ENCODE measurements around the gene ARHGAP6.

The ARHGAP6 gene

DNA sequence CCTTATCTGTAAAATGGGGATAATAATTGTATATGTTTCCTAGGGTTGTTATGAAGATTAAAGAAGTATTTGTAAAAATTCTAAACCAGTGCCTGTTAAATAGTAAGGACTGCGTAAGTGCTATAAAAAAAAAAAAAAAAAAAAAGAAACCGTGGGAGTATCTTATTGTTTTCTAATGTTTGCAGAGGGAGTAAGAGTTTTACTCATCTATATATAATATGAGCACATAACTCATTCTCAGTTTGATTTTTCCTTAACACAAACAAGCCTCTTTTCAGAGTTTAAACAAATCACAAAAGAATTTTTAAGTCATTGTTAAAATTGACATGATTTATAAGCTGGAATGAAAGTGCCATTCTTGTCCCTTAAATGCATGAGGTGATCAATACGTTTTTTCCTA, 267.6 kb downstream of the ARHGAP6 start:
- Histone ChIP-seq H3K4me3 (ENCODE audit: low read depth, low read length) (no peak overlapping the region), H3K9me3 (ENCODE audit: control insufficient read depth, insufficient read depth, low read depth, low read length) (no peaks in the 10 kb centered on the region), H3K36me3 (ENCODE audit: control insufficient read depth, insufficient read depth, low read length) (no peaks in the 10 kb centered on the region), H3K9ac (ENCODE audit: low read length) (no peak overlapping the region), H3K27ac (ENCODE audit: low read depth, low read length) (no peak overlapping the region), H3K4me1 (ENCODE audit: control insufficient read depth, insufficient read depth, low read length) (no peaks in the 10 kb centered on the region), H3K27me3 (ENCODE audit: control insufficient read depth, insufficient read depth, low read length) (no peaks in the 10 kb centered on the region; the same call in 1 of the 2 replicates)

DNA sequence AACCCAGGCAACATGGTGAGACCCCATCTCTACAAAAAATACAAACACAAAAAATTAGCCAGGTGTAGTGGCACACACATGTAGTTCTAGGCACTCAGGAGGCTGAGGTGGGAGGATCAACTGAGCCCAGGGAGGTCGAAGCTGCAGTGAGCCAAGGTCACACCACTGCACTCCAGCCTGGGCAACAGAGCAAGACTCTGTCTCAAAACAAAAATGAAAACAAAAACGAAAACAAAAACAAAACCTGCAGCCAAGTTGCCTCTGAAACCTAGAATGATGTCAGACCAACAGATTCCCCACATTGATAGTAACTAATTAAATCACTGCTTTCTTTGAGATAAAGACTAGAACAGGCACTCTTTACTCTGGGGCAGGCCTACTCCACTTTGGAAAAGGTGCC, 268.0 kb downstream of the ARHGAP6 start:
- no peak overlapping the region for H3K27ac ChIP-seq (ENCODE audit: low read depth, low read length)
- H3K9me3 ChIP-seq (ENCODE audit: control insufficient read depth, insufficient read depth, low read depth, low read length) = no peaks in the 10 kb centered on the region
- H3K36me3 ChIP-seq (ENCODE audit: control insufficient read depth, insufficient read depth, low read length) = no peaks in the 10 kb centered on the region
- H3K4me3 ChIP-seq (ENCODE audit: low read depth, low read length) = no peak overlapping the region
- no peaks in the 10 kb centered on the region for H3K4me1 ChIP-seq (ENCODE audit: control insufficient read depth, insufficient read depth, low read length)
- H3K27me3 ChIP-seq (ENCODE audit: control insufficient read depth, insufficient read depth, low read length) = no peaks in the 10 kb centered on the region; the same call in 1 of the 2 replicates
- H3K9ac ChIP-seq (ENCODE audit: low read length) = no peak overlapping the region

DNA sequence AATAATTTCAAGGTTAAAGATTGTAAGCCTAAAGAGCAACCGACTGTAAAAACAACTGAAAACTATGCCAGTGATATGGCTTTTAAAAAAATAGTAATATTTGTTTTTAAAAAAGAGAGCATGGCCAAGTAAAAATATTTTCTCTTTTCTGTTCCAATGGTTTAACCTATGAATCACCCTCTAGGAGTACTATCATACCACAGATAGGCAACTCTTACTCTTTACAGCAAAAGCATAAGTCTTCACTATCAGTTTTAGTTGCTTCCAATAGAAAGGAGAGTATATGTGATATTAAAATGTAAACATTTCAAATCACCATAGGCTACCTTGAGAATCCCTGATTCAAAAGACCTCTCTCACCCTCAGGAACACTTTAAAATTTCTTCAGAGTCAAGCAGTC, 269.9 kb downstream of the ARHGAP6 start:
- H3K9me3 ChIP-seq (ENCODE audit: control insufficient read depth, insufficient read depth, low read depth, low read length) = no peaks in the 10 kb centered on the region
- H3K36me3 ChIP-seq (ENCODE audit: control insufficient read depth, insufficient read depth, low read length) = no peaks in the 10 kb centered on the region
- H3K27me3 ChIP-seq (ENCODE audit: control insufficient read depth, insufficient read depth, low read length) = no peaks in the 10 kb centered on the region; the same call in 1 of the 2 replicates
- H3K9ac ChIP-seq (ENCODE audit: low read length) = no peak overlapping the region
- no peak overlapping the region for H3K27ac ChIP-seq (ENCODE audit: low read depth, low read length)
- no peak overlapping the region for H3K4me3 ChIP-seq (ENCODE audit: low read depth, low read length)
- H3K4me1 ChIP-seq (ENCODE audit: control insufficient read depth, insufficient read depth, low read length) = no peaks in the 10 kb centered on the region

DNA sequence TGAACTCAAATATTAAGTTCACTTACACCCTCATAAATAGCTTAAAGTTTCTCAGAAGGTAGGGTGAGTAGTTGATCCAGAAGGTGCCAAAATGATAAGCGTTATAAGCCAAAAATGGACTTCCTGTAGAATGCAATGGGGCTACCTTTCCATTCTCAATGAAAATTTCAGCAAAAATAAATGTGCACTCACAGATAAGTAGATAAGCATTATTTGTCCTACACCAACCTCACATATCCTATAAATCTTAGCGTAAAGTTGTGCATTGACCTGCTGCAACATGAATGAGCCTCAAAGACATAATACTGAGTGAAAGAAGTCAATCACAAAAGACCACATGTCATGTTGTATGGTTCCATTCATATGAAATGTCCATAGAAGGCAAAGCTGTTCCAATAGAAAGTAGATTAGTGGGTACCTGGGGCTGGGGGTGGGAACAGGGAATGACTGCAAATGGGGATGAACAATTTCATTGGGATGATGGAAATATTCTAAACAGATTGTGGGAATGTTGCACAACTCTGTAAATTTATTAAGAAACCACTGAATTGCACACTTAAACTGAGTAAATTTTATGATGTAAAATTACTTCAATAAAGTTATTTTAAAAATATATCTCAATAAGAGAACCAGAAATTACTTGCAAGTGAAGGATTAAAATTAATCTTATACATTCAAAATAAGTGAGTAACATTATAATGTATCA, 271.6 kb downstream of the ARHGAP6 start:
- no peaks in the 10 kb centered on the region for H3K36me3 ChIP-seq (ENCODE audit: control insufficient read depth, insufficient read depth, low read length)
- H3K9ac ChIP-seq (ENCODE audit: low read length) = no peak overlapping the region
- no peak overlapping the region for H3K27ac ChIP-seq (ENCODE audit: low read depth, low read length)
- no peaks in the 10 kb centered on the region; the same call in 1 of the 2 replicates for H3K27me3 ChIP-seq (ENCODE audit: control insufficient read depth, insufficient read depth, low read length)
- H3K9me3 ChIP-seq (ENCODE audit: control insufficient read depth, insufficient read depth, low read depth, low read length) = no peaks in the 10 kb centered on the region
- no peak overlapping the region for H3K4me3 ChIP-seq (ENCODE audit: low read depth, low read length)
- no peaks in the 10 kb centered on the region for H3K4me1 ChIP-seq (ENCODE audit: control insufficient read depth, insufficient read depth, low read length)

DNA sequence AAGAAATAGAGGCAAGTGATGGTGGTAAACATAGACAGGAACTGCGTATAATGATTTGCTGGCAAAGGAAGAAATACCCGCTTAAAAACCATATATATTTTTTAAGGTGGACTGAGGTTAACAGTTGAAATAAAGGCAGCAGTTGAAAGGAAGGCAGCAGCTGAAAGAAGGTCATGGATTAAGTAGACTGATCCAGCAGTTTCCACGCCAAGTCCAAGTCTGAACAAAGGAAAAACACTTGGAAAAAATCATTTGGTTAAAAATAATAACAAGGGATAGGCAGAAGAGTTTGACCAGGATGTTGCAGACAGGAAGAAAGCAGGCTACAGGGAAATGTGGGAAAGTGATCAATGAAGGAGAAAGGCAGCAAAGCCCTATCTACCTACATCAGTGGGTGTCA, 278.9 kb downstream of the ARHGAP6 start:
- no peaks in the 10 kb centered on the region for H3K4me1 ChIP-seq (ENCODE audit: control insufficient read depth, insufficient read depth, low read length)
- no peak overlapping the region for H3K27ac ChIP-seq (ENCODE audit: low read depth, low read length)
- no peak overlapping the region for H3K4me3 ChIP-seq (ENCODE audit: low read depth, low read length)
- no peaks in the 10 kb centered on the region; the same call in 1 of the 2 replicates for H3K27me3 ChIP-seq (ENCODE audit: control insufficient read depth, insufficient read depth, low read length)
- H3K36me3 ChIP-seq (ENCODE audit: control insufficient read depth, insufficient read depth, low read length) = no peaks in the 10 kb centered on the region
- no peak overlapping the region for H3K9ac ChIP-seq (ENCODE audit: low read length)
- no peaks in the 10 kb centered on the region for H3K9me3 ChIP-seq (ENCODE audit: control insufficient read depth, insufficient read depth, low read depth, low read length)

- no peaks in the 10 kb centered on the region; the same call in 1 of the 2 replicates for H3K27me3 ChIP-seq (ENCODE audit: control insufficient read depth, insufficient read depth, low read length)
- H3K4me1 ChIP-seq (ENCODE audit: control insufficient read depth, insufficient read depth, low read length) = no peaks in the 10 kb centered on the region
- H3K27ac ChIP-seq (ENCODE audit: low read depth, low read length) = no peak overlapping the region
- H3K9me3 ChIP-seq (ENCODE audit: control insufficient read depth, insufficient read depth, low read depth, low read length) = no peaks in the 10 kb centered on the region
- no peaks in the 10 kb centered on the region for H3K36me3 ChIP-seq (ENCODE audit: control insufficient read depth, insufficient read depth, low read length)
- H3K4me3 ChIP-seq (ENCODE audit: low read depth, low read length) = no peak overlapping the region
- H3K9ac ChIP-seq (ENCODE audit: low read length) = no peak overlapping the region
Observed at GRCh38 chrX:11386001-11386523, 279.7 kb downstream of the ARHGAP6 start.

DNA sequence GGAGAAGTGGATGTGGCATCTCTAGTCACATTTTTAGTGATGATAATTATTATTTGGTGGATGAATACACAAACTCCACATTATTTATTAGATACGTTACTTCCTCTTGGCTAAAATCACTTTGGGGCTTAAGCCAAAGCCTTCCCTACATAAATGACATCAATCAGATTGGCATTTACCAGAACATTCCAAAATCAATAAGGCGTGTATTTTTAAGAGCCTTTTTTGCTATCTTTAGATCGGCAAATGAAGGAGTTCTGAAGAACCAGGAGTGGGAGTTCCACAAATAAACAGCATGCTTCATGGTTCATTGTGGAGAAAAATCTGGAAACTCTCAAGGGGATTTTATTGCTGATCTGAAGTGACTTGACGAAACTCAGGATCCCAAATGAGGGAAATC, 282.8 kb downstream of the ARHGAP6 start:
- H3K4me3 ChIP-seq (ENCODE audit: low read depth, low read length) = no peak overlapping the region
- no peaks in the 10 kb centered on the region for H3K36me3 ChIP-seq (ENCODE audit: control insufficient read depth, insufficient read depth, low read length)
- no peaks in the 10 kb centered on the region; the same call in 1 of the 2 replicates for H3K27me3 ChIP-seq (ENCODE audit: control insufficient read depth, insufficient read depth, low read length)
- H3K9me3 ChIP-seq (ENCODE audit: control insufficient read depth, insufficient read depth, low read depth, low read length) = no peaks in the 10 kb centered on the region
- no peak overlapping the region for H3K9ac ChIP-seq (ENCODE audit: low read length)
- no peaks in the 10 kb centered on the region for H3K4me1 ChIP-seq (ENCODE audit: control insufficient read depth, insufficient read depth, low read length)
- H3K27ac ChIP-seq (ENCODE audit: low read depth, low read length) = no peak overlapping the region

DNA sequence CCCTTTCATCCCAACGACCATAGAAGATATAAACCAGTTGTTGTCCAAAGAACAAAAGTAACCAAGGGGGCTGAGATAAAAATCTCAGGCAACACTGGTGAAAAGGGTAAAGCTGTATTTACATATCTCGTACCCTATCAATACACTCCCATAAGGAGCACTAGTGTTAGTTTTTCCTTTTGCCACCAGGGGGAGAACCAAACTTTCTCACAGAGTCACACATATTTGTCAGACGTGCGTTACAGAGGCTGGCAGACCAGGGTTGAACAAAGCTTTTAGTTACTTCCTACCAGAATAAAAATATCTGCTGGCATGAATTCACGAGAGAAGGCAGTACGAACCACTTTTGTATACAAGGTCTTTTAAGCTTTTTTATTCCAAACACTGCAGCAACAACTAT, 284.3 kb downstream of the ARHGAP6 start:
- Histone ChIP-seq H3K9me3 (ENCODE audit: control insufficient read depth, insufficient read depth, low read depth, low read length) (no peaks in the 10 kb centered on the region), H3K9ac (ENCODE audit: low read length) (no peak overlapping the region), H3K27ac (ENCODE audit: low read depth, low read length) (no peak overlapping the region), H3K36me3 (ENCODE audit: control insufficient read depth, insufficient read depth, low read length) (no peaks in the 10 kb centered on the region), H3K4me1 (ENCODE audit: control insufficient read depth, insufficient read depth, low read length) (no peaks in the 10 kb centered on the region), H3K27me3 (ENCODE audit: control insufficient read depth, insufficient read depth, low read length) (no peaks in the 10 kb centered on the region; the same call in 1 of the 2 replicates), H3K4me3 (ENCODE audit: low read depth, low read length) (no peak overlapping the region)

DNA sequence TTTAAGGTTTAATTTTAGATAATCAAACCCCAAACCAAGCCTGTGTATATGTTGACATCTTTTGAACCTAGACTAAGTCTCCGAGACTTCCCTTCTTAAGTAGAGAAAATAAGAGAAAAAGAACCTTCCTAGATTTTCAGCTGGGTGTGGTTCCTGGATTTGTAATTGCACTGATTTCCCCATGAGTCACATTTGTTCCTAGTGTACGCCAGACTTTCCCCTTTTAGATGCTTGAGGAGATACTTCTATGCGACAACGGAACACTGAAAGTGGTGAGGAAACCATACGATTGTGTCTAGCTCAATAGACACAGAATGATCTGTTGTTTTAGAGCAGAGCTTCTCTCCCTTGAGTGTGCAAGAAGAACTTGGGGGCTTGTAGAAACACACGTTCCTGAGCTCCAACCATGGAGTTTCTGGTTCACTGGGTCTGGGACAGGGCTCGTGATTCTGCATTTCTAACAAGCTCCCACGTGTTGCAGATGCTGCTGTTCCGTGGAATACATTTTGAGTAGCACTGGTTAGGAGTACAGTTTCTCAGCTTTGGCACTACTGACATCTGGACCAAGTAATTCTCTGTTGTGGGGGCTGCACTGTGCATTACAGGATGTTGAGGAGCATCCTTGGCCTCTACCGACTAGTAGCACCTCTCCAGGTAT, 285.4 kb downstream of the ARHGAP6 start:
- Histone ChIP-seq H3K9ac (ENCODE audit: low read length) (no peak overlapping the region), H3K9me3 (ENCODE audit: control insufficient read depth, insufficient read depth, low read depth, low read length) (no peaks in the 10 kb centered on the region), H3K4me3 (ENCODE audit: low read depth, low read length) (no peak overlapping the region), H3K27me3 (ENCODE audit: control insufficient read depth, insufficient read depth, low read length) (no peaks in the 10 kb centered on the region), H3K27ac (ENCODE audit: low read depth, low read length) (no peak overlapping the region), H3K4me1 (ENCODE audit: control insufficient read depth, insufficient read depth, low read length) (peaks cover 5% of the 10 kb centered on the region; the same call in 1 of the 2 replicates), H3K36me3 (ENCODE audit: control insufficient read depth, insufficient read depth, low read length) (no peaks in the 10 kb centered on the region)

GRCh38 chrX:11376163-11376562, 289.6 kb downstream of the ARHGAP6 start:
- Histone ChIP-seq H3K36me3 (ENCODE audit: control insufficient read depth, insufficient read depth, low read length) (no peaks in the 10 kb centered on the region), H3K27me3 (ENCODE audit: control insufficient read depth, insufficient read depth, low read length) (no peaks in the 10 kb centered on the region), H3K9me3 (ENCODE audit: control insufficient read depth, insufficient read depth, low read depth, low read length) (no peaks in the 10 kb centered on the region), H3K27ac (ENCODE audit: low read depth, low read length) (no peak overlapping the region), H3K9ac (ENCODE audit: low read length) (no peak overlapping the region), H3K4me3 (ENCODE audit: low read depth, low read length) (no peak overlapping the region), H3K4me1 (ENCODE audit: control insufficient read depth, insufficient read depth, low read length) (peaks cover 17% of the 10 kb centered on the region)

DNA sequence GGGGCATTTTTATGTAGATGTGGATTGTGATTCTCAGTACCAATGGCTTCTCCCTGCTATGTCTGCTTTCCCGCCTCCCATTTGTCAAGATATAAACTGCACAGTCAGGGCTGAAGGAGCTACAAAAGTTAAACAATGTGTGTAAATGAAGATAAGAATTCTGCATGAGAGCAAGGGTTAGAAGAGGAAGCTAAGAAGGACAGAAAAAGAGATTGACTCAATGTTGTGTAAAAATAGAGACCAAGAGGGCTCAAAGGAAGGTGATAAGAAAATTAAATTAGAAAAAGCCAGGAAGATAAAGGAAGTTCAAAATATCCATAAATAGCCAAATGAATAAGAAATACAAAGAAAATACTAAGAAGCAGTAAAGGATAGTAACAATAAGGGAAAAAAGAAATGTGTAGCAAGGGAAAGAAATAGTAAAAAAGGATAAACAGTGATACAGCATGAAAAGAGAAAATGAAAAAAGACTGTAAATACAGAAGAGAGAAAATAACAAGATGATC, 290.1 kb downstream of the ARHGAP6 start:
- Histone ChIP-seq H3K4me1 (ENCODE audit: control insufficient read depth, insufficient read depth, low read length) (peaks cover 17% of the 10 kb centered on the region), H3K4me3 (ENCODE audit: low read depth, low read length) (no peak overlapping the region), H3K9ac (ENCODE audit: low read length) (no peak overlapping the region), H3K27ac (ENCODE audit: low read depth, low read length) (no peak overlapping the region; the same call in 1 of the 2 replicates), H3K9me3 (ENCODE audit: control insufficient read depth, insufficient read depth, low read depth, low read length) (no peaks in the 10 kb centered on the region), H3K27me3 (ENCODE audit: control insufficient read depth, insufficient read depth, low read length) (no peaks in the 10 kb centered on the region), H3K36me3 (ENCODE audit: control insufficient read depth, insufficient read depth, low read length) (no peaks in the 10 kb centered on the region)
